ENCODE results near the gene ADORA2A.

- no peak for TF ChIP-seq EZH2phosphoT487 (IDR thresholded peaks at IDR 0.05; ENCODE audit: insufficient read depth, low read depth)
- TF ChIP-seq EZH2 (IDR thresholded peaks at IDR 0.05; ENCODE audit: insufficient read depth, poor library complexity, severe bottlenecking), result no peak
Measured at GRCh38 chr22:24407278-24407665, 20.1 kb upstream of the ADORA2A start.
